Right kidney (tissue), 1 donor: ENCODE data around the gene MERTK.
"Not testable (repeated sequence)": the region's sequence is repeated elsewhere in the genome, so short reads cannot be mapped to it uniquely, and the experiment has no call there.

Source experiments
- DNase-seq: peaks from one replicate; pipeline ENCODE4 v3.0.0-alpha.2; 2016

MERTK gene

DNA sequence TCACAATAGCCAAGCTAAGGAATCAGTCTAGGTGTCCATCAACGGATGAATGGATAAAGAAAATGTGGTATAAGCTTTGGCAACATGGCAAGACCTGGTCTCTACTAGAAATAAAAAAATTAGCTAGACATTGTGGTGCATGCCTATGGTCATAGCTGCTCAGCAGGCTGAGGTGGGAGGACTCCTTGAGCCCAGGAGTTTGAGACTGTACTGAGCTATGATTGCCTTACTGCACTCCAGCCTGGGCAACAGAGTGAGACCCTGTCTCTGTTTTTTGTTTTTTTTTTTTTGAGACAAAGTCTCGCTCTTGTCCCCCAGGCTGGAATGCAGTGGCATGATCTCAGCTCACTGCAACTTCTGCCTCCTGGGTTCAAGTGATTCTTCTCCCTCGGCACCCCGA, 11.6 kb downstream of the MERTK start:
- not testable (repeated sequence) for DNase-seq

- DNase-seq, result no peak
These were observed 12.3 kb downstream of the MERTK start for GRCh38 chr2:111910609-111911277.

DNA sequence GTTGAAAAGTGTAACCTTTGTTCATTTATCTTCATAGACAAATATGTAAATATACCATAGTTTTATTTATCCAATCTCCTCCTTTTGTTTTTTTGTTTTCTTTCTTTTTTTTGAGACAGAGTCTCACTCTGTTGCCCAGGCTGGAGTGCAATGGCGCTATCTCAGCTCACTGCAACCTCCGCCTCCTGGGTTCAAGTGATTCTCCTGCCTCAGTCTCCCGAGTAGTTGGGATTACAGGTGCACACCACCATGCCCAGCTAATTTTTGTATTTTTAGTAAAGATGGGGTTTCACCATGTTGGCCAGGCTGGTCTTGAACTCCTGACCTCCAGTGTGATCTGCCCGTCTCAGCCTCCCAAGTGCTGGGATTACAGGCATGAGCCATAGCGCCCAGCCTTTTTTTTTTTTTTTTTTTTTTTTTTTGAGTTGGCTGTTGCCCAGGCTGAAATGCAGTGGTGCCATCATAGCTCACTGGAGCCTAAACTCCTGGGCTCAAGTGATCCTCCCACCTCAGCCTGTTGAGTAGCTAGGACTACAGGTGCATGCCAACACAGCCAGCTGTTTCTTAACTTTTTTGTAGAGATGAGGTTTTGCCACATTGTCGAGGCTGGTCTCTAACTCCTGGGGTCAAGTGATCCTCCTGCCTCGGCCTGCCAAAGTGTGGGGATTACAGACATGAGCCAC, 13.0 kb downstream of the MERTK start:
- DNase-seq, result not testable (repeated sequence)

GRCh38 chr2:111912547-111912946, 14.1 kb downstream of the MERTK start:
- no peak for DNase-seq

DNA sequence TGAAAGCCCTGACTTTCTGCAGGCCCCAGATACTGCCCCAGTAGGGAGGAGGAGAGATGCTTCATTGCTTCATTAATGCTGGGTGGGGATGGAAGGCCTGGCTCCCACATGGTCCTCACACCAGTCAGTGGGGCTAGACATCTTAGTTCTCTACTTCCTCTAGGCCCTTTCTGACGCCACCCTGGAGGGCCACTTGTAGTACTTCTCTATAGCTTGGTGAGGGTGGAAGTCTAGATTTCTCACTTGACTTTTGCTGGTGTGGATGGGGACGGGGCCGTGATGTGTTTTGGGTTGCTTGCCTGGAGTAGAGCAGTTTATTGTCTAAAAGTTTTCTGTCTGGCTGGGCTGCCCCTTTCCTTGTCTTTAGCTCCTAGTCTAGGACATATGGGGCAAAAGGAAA, 18.7 kb downstream of the MERTK start:
- DNase-seq, result no peak

DNA sequence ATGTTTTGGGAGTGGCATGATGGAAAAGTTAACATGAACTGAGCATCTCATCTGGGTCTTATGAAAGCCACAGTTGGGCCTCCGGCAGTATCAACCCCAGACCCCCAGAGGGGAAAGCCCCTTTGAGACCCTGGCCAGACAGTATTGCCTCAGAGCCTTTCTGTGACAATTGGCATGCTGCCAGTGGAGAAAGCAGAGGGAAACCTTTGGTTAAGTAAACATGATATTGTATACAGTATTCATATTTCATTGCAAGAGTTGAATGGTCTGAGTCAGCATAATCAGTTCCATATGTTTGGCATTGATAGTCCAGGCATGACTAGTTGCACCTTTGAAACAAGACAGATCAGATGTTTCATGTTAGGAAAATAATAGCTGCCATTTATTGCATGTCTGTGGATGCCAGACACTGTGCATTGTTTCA, 20.0 kb downstream of the MERTK start:
- no peak for DNase-seq

GRCh38 chr2:111919365-111919764, 21.0 kb downstream of the MERTK start:
- DNase-seq, result no peak

- no peak for DNase-seq
These were observed 21.6 kb downstream of the MERTK start for GRCh38 chr2:111919794-111920608.

DNA sequence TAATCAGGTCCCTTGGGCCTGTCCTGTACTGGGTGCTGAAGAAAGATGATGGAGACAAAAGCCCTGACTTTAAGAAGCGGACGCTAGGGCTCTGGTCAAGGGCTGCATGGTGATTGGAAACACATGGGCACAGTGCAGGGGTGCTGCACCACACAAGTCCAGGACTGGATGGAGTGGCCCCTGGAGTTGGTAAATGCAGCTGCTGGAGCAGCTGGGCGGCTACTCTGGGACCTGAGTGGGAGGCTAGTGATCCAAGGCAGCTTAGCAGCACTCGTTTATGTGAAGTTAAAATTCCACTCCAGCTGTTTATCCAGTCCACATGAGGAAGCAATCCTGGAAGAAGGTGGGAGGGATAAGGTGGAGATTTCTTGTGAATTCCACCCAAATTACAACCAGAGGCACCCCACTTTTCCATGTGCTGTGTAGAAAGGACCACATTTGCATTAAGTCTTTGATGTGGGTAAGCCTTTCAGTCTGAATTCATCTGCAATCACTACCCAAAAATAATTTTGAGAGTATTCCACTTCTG, 24.9 kb downstream of the MERTK start:
- DNase-seq, result no peak

- DNase-seq, result no peak
These were observed 26.3 kb downstream of the MERTK start for GRCh38 chr2:111924617-111925107.

DNA sequence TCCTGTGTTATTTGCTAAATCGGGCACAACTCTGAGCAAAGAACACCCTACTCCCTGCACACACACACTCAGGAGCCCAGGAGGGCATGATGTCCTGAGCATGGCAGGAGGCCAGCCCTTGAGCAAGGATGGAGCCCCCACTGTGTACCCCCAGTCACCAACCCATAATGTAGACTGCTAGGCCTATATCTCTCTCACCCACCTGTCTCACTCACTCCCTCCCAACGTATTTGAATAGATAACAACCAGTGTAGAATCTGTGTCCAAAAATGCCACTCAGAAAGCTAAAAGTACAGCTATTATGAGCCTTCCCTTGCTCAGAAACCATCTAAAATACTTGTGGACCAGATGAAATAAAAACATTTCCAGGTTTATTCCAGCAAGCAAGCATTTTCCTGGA, 29.3 kb downstream of the MERTK start:
- no peak for DNase-seq

GRCh38 chr2:111930409-111930808, 32.0 kb downstream of the MERTK start:
- no peak for DNase-seq

- DNase-seq, result no peak
These were observed 32.5 kb downstream of the MERTK start for GRCh38 chr2:111930875-111931274.

DNA sequence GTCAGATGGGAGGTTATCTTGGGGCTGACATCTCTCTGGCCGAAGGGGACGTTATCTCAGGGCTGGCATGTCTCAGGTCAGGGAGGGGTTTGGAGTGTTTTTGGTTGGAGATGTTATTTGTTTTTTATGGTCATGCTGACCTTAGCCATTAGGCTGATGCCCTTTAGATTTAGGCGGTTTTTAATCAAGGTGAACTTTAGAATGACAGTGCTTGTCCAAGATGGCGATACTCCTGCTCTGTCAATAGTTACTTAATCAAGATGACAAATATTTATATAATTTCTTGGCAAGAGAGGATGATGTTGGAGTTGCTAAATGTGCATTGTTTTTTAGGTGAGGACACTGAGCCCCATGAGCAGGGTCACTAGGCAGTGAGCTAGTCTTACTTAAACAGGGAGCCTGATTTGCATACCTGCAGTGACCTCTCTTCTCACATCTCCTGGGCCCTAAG, 34.5 kb downstream of the MERTK start:
- DNase-seq, result no peak

- DNase-seq, result not testable (repeated sequence)
These were observed 35.5 kb downstream of the MERTK start for GRCh38 chr2:111933900-111934299.

- DNase-seq, result no peak
These were observed 38.5 kb downstream of the MERTK start for GRCh38 chr2:111936881-111937280.

- no peak for DNase-seq
These were observed 40.0 kb downstream of the MERTK start for GRCh38 chr2:111938392-111938791.

DNA sequence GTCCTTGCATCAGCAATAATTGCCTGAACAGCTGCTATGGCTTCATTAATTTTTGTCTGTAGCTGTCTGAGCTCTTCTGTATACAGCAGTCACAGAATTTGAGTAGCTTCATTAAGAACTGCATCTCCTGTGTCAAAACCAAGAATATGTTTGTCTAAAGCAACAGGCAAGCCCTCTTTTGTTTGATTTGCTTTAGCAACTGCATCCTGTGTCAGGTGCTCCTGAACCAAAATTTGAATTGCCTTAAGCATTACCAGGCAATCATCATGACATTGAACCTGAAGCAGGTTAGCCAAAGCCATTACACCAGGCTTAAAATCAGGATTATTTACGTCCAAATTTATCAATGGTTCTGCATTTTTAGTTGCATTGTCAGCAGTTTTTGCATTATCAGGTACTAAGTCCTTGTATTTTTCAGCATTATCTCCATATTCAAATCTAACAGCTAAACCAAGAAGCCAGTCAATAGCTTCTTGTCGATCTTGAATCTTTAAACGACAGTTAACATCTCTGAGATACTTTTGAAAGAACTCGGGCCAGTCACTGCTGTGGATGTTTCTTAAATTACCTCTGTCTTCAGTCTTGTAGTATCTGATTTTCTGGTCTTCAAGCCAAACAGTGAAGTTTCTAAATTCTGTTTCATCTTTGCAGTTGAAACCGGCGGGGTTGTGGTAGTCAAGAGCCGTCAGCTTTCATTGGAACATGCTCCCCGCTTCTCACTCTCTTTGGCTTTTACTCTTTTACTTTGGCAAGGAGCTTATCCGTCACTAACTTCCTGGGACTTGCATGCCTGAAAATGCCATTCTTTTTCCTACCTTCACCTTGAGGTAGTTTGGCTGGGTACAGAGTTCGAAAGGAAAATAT, 42.2 kb downstream of the MERTK start:
- DNase-seq, result no peak

DNA sequence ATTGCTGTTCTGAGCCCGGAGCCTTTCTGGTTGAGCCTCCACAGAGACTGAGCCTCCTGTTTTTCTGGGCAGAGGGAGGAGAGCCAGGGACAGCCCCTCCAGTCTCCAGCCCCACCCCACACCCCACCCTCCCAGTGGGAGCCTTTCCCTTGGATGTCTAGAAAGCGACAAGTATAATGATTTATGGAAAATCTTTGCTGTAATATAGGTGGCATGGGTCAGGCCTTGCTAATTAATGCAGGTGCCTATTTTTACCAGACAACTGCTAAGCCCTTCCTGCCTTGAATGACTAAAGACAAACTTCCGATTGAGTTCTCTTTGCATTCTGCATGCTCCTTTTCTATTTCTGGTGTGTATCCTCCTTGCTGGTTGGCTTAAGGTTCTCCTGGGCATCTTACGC, 43.1 kb downstream of the MERTK start:
- no peak for DNase-seq

DNA sequence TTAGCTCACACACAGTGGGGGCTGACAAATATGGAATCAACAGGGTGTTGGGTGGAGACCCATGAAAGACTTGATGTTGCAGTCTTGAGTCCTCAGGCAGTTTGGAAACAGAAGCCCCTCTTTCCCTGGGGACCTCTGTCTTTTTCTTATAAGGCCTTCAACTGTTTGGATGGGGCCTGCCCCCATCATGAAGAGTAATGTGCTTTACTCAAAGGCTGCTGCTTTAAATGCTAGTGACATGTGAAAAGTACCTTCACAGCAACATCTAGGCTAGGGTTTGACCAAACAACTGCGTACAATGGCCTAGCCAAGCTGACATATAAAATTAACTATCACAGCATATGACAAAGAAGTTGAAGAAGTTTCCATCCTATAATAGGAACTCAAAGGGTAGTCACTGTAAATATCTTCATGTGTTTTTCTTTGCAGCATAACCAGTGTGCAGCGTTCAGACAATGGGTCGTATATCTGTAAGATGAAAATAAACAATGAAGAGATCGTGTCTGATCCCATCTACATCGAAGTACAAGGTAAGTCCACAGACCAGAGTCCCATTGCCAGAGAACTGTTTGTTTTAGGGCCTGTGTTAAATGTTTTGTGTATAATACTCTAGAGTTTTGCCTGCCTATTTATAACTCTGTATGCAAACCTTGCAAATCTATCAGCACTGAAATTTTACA, 46.3 kb downstream of the MERTK start:
- no peak for DNase-seq
